Small intestine (tissue), 7 donors: ENCODE results near the gene LBP. TPM values are rescaled to one million over a fixed set of nuclear protein-coding genes. Genes with fewer than 3 reads are reported as not detected.
"Not testable (repeated sequence)": the region's sequence is repeated elsewhere in the genome, so short reads cannot be mapped to it uniquely, and the experiment has no call there.

Experiments used
- DNase-seq, 2 donors: peaks; one replicate each; pipeline versions ENCODE4 v3.0.0 to v3.0.0-alpha.2; 2013
- FAIRE-seq: peaks from 2 replicates; lab custom pipeline; 2012; peaks lifted over from hg19 to GRCh38; lab: Jason Lieb, UNC
- H3K27ac ChIP-seq, 3 donors: one replicate each; pipeline ENCODE4 v1.5.1; 2013; ENCODE audit warnings: low read length in 2 of 3, mild to moderate bottlenecking in 2 of 3, control low read depth in 1 of 3, inconsistent platforms in 1 of 3, low read depth in 1 of 3, moderate library complexity in 1 of 3
- H3K27me3 ChIP-seq, 3 donors: one replicate each; pipeline ENCODE4 v1.6.1; 2013; ENCODE audit warnings: low read length in 3 of 3, inconsistent platforms in 1 of 3; ENCODE audit not compliant: control insufficient read depth in 3 of 3, insufficient read depth in 3 of 3
- H3K36me3 ChIP-seq, 3 donors: one replicate each; pipeline ENCODE4 v1.6.1; 2013; ENCODE audit warnings: low read length in 3 of 3, inconsistent platforms in 1 of 3, low read depth in 1 of 3, mild to moderate bottlenecking in 1 of 3, moderate library complexity in 1 of 3; ENCODE audit not compliant: control insufficient read depth in 3 of 3, insufficient read depth in 2 of 3
- H3K4me1 ChIP-seq, 3 donors: one replicate each; pipeline ENCODE4 v1.6.1; 2013; ENCODE audit warnings: low read length in 2 of 3, inconsistent platforms in 1 of 3, low read depth in 1 of 3, mild to moderate bottlenecking in 1 of 3, moderate library complexity in 1 of 3; ENCODE audit not compliant: control insufficient read depth in 3 of 3, insufficient read depth in 2 of 3
- H3K4me3 ChIP-seq, 3 donors: one replicate each; pipeline ENCODE4 v1.5.1; 2013; ENCODE audit warnings: low read length in 3 of 3, control low read depth in 1 of 3, inconsistent platforms in 1 of 3, low read depth in 1 of 3, mild to moderate bottlenecking in 1 of 3, moderate library complexity in 1 of 3
- H3K9me3 ChIP-seq, 2 donors: one replicate each; pipeline ENCODE4 v1.6.1; 2013; ENCODE audit warnings: low read depth in 1 of 2, low read length in 1 of 2; ENCODE audit not compliant: control insufficient read depth in 2 of 2, insufficient read depth in 1 of 2
- WGBS, 3 donors: extraction: QIAGEN DNeasy Blood & Tissue Kit; methylation state at CpG; one replicate each; pipeline ENCODE4 v1.1.7; 2013; 5-methylcytosine and 5-hydroxymethylcytosine counted together
- polyA plus RNA-seq, 4 donors: library from polyadenylated mRNA; stranded (reverse) in 3 of 4; unstranded in 1 of 4; fragments of 200-250 nt in 3 of 4; fragments of 120-200 nt in 1 of 4; gene quantifications; one replicate each; pipeline versions ENCODE4 v1.2.1 to v1.2.3, GENCODE V29; 2013
- donor health status: healthy with polysubstance abuse.
- donor health status: control.
- donor health status: control.
- donor health status: Bipolar disorder and iron deficiency.
- donor health status: healthy.

Gene LBP
- polyA plus RNA-seq, 4 donors = 0.49 TPM; not detected in 3

DNA sequence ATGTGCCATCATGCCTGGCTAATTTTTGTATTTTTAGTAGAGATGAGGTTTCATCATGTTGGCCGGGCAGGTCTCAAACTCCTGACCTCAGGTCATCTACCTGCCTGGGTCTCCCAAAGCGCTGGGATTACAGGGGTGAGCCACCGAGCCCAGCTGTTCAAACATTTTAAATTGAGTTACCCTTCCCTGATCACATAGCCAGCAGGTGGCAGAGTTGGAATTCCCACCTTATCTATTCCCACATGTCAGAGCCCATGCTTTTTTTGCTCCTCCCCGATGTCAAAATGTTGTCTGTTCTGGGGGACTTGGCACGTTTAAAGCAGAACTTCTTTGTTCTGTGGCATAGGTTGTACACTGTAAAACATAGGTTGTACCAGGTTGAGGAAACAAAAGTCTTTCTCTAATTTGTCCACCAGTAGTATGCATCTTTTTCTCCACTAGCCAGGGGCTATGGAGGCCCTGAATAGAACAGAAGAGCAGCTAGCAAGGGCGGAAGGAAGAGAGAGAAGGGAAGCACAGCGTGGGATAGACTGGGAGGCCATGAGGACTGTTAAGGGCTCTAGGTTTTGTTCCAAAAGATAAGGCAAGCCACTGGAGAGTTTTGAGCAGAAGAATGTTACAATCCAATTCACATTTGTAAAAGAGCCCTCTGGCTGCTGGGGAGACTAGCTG, 7.3 kb upstream of the LBP start:
- H3K4me1 ChIP-seq = peaks cover 2 to 7% (median 3%) of the 10 kb centered on the region in 3 donors
- H3K4me3 ChIP-seq = no peak overlapping the region
- peaks cover 0 to 8% (median 0%) of the 10 kb centered on the region in 3 donors for H3K27me3 ChIP-seq
- 34 to 56% (median 35%) methylated on average over 7 of the region's 7 CpGs for WGBS, 3 donors
- peak; percentile 52 for DNase-seq
- H3K36me3 ChIP-seq = no peaks in the 10 kb centered on the region
- peaks cover 0 to 7% of the 10 kb centered on the region in 2 donors for H3K9me3 ChIP-seq
- no peak for FAIRE-seq
- no peak overlapping the region for H3K27ac ChIP-seq

DNA sequence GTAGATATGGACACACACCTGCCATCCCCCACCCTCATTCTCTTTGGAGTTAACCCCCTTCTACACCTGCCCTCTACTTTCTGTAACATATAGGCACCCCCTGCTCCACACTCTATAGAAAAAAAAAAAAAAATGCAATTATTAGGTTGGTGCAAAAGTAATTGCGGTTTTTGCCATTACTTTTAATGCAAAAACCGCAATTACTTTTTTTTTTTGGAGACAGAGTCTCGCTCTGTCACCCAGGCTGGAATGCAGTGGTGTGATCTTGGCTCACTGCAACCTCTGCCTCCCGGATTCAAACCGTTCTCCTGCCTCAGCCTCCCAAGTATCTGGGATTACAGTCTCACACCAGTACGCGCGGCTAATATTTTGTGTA, 6.8 kb upstream of the LBP start:
- H3K27me3 ChIP-seq, H3K9me3 ChIP-seq, H3K27ac ChIP-seq, DNase-seq, FAIRE-seq, H3K4me3 ChIP-seq, H3K36me3 ChIP-seq, H3K4me1 ChIP-seq: not testable (repeated sequence)
- 84 to 91% (median 87%) methylated on average over 8 of the region's 8 CpGs for WGBS, 3 donors

DNA sequence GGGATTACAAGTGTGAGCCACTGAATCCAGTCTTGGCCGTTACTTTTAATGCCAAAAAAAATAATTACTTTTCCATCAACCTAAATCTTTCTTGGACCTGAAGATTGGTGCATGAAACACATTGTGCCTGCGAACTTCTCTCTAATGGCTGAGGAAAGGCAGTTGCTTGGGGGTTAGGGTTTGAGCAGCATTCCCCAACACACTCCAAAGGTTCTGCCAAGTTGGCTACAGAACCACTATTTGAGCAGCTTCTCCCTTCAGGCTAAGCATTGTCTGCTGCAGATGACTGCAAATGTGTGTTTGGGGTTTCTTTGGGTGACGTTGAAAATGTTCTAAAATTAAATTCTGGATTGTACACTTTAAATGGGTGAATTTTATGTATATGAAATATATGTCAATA, 6.3 kb upstream of the LBP start:
- no peak overlapping the region for H3K4me3 ChIP-seq
- H3K9me3 ChIP-seq = peaks cover 0 to 7% of the 10 kb centered on the region in 2 donors
- H3K36me3 ChIP-seq = no peaks in the 10 kb centered on the region
- FAIRE-seq (no peak), DNase-seq (no peak)
- H3K27ac ChIP-seq = no peak overlapping the region
- 60 to 77% (median 72%) methylated on average over 3 of the region's 3 CpGs for WGBS, 3 donors
- peaks cover 3 to 8% (median 4%) of the 10 kb centered on the region in 3 donors for H3K4me1 ChIP-seq
- peaks cover 0 to 8% (median 0%) of the 10 kb centered on the region in 3 donors for H3K27me3 ChIP-seq

DNA sequence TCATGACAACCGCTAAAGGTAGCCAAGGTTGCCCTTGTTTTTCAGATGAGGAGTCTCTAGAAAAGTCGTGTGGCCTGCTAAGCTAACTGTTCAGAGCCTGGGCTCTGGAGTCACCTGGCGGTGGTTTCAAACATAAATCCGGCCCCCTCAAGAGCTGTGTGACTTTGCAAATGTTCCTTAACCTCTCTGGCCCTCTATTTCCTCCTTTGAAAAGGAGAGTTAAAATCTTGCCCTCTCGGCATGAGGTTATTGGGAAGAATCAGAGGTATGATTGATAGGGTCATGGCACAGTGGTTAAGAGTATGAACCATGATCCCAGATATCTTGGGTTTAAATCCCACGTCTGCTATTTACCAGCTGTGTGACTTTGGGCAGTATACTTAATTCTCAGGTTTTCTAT, 5.6 kb upstream of the LBP start:
- Histone ChIP-seq H3K4me3 (no peak overlapping the region), H3K27ac (no peak overlapping the region), H3K4me1 (peaks cover 3 to 8% (median 4%) of the 10 kb centered on the region in 3 donors), H3K27me3 (peaks cover 0 to 8% (median 0%) of the 10 kb centered on the region in 3 donors), H3K36me3 (no peaks in the 10 kb centered on the region), H3K9me3 (peaks cover 0 to 7% of the 10 kb centered on the region in 2 donors)
- WGBS, 3 donors = 81 to 87% (median 85%) methylated on average over 6 of the region's 6 CpGs
- no peak for FAIRE-seq
- no peak for DNase-seq

DNA sequence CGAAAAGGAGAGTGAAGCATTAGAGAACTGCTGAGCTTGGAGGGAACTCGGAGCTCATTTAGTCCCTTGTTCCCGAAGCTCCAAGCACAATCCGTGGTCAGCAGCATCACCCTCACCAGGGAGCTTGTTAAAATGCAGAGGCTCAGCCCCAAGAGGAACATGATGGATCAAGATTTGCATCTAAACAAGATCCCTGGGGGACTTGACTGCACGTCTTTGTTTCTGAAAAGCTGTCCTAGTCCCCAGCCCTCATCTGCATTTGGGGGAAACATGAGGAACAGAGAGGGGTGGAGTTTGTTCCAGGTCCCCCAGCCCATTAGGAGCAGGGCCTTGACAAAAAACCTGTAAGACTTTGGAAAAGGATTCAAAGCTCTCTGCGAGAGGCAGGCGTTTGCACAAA, 4.1 kb upstream of the LBP start:
- no peak for DNase-seq
- Histone ChIP-seq H3K9me3 (peaks cover 0 to 7% of the 10 kb centered on the region in 2 donors), H3K4me3 (no peak overlapping the region), H3K4me1 (peaks cover 3 to 8% (median 4%) of the 10 kb centered on the region in 3 donors), H3K27ac (no peak overlapping the region), H3K36me3 (no peaks in the 10 kb centered on the region), H3K27me3 (peaks cover 0 to 6% (median 0%) of the 10 kb centered on the region in 3 donors)
- FAIRE-seq = no peak
- 67 to 84% (median 78%) methylated on average over 7 of the region's 7 CpGs for WGBS, 3 donors

DNA sequence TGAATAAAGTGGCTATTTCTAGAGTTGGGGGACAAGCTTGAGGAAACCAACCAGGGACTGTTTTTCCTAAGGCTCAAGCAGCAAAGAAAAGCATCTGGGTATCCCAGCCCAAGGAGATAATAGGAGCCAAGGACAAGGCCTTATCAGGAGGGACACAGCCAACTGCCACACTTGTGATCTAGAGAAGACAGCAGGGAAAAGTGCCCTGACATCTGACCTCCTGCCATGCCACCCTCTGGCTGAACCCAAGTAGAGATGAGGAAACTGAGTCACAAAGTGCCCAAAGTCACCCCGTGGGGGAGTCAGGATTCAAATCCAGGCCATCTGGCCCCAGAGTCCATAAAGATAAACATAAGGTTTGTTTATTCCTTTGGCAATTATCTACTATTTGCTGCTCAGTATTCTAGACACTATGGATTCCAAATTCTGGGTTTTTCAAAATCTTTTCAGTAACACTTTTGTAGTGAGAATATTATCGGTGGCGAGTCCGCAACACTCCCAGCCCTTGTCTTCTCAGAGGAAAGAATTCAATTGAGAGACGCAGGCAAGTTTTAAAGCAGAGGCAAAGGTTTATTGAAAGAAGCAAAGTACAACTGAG, 3.5 kb upstream of the LBP start:
- no peak for DNase-seq
- WGBS, 3 donors = 14 to 43% (median 29%) methylated on average over 5 of the region's 5 CpGs
- peaks cover 3 to 8% (median 4%) of the 10 kb centered on the region in 3 donors for H3K4me1 ChIP-seq
- no peaks in the 10 kb centered on the region for H3K36me3 ChIP-seq
- peak overlapping the region in 1 of 3 donors; percentile 25 for H3K4me3 ChIP-seq
- no peak for FAIRE-seq
- H3K9me3 ChIP-seq = peaks cover 0 to 5% of the 10 kb centered on the region in 2 donors
- peaks cover 0 to 3% (median 0%) of the 10 kb centered on the region in 3 donors for H3K27me3 ChIP-seq
- H3K27ac ChIP-seq = peak overlapping the region; percentile 35 to 62 (median 38)

DNA sequence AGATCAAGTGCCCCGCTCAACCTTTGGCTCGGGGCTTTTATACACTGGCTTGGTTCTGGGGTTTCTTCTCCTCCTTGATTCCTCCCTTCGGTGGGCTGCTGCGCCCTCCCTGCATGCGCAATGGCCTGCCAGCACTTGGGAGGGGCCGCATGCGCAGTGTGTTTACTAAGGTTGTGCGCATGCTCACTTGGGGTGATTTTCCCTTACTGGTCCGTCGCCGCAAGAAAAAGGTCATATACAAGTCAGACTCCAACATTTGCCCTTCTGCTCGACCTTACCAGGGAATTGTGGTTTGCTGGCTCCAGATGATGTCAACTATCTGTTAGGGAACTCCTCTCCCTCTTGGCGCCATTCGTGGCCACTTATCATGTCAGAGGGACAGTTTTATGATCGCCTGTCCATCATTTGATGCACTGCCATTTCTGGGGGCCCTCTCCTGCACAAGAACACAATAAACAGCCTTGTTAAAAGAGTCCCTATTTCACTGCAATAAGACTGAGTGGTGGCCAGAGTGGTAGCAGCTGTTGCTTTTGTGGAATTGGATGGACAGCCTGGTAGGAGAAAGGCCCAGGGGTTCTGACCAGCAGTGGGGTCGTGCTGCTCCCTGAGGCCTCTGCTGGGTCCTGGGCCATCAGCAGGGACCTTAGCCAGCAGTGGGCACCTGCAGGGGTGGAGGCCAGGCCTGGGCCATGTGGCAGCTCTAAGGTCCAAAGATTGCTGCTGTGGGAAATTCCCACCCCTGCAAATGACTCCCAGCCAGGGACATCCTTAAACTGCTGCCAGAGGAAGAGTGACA, 2.8 kb upstream of the LBP start:
- FAIRE-seq (no peak), DNase-seq (peak; percentile 73 to 88)
- no peaks in the 10 kb centered on the region for H3K27me3 ChIP-seq
- H3K9me3 ChIP-seq = no peaks in the 10 kb centered on the region
- WGBS, 3 donors = 14 to 39% (median 37%) methylated on average over 16 of the region's 16 CpGs
- H3K36me3 ChIP-seq = no peaks in the 10 kb centered on the region
- H3K4me3 ChIP-seq = peak overlapping the region in 1 of 3 donors; percentile 25
- peaks cover 3 to 8% (median 4%) of the 10 kb centered on the region in 3 donors for H3K4me1 ChIP-seq
- peak overlapping the region; percentile 35 to 62 (median 38) for H3K27ac ChIP-seq

DNA sequence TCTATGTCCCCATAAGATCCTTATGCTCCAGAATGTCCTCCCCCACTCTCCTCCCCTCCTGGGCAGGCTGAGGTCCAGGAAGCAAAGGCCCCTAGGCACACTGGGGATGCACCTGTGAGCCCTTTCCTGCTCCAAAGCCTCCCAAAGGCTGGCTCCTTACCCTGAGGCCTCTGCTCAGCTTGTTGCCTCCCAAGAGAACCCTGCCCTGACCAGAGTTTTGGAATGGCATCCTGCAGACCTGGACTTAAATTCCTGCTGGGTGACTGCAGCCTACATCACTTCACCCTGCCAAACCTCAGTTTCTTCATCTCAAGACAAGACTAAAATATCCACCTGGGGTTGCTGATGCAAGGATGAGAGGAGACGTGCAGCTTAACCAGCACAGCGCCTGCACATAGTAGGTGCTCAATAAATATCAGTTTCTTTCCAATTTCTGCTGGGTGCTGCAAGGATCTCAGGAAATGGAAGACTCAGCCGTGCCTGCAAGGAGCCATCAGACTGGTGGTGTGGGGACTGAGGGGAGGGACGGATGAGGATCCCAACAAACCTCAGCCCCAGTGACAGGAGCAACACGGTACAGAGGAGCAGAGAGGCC, 2.1 kb upstream of the LBP start:
- FAIRE-seq = no peak
- Histone ChIP-seq H3K4me1 (peaks cover 3 to 8% (median 4%) of the 10 kb centered on the region in 3 donors), H3K9me3 (no peaks in the 10 kb centered on the region), H3K4me3 (no peak overlapping the region), H3K27ac (no peak overlapping the region), H3K27me3 (no peaks in the 10 kb centered on the region), H3K36me3 (no peaks in the 10 kb centered on the region)
- no peak for DNase-seq
- WGBS, 3 donors = 84 to 86% (median 84%) methylated on average over 5 of the region's 5 CpGs
